Left ventricle myocardium inferior (tissue), 1 donor: Measurements from ENCODE around the gene CD81. TPM values are rescaled to one million over a fixed set of nuclear protein-coding genes. Genes with fewer than 3 reads are reported as not detected.

Source experiments
- DNase-seq: peaks from one replicate; pipeline ENCODE4 v3.0.0-alpha.2; 2020
- H3K27ac ChIP-seq: fragments of 200-600 bp; replicated peaks from 2 replicates; pipeline ENCODE4 v1.8.0; 2021
- H3K27me3 ChIP-seq: fragments of 200-600 bp; 2 replicates; pipeline ENCODE4 v1.8.0; 2021; ENCODE audit warnings: low read depth
- H3K36me3 ChIP-seq: fragments of 200-600 bp; 2 replicates; pipeline ENCODE4 v1.8.0; 2021
- H3K4me1 ChIP-seq: fragments of 200-600 bp; 2 replicates; pipeline ENCODE4 v1.8.0; 2021
- H3K4me3 ChIP-seq: fragments of 200-600 bp; 2 replicates; pipeline ENCODE4 v1.8.0; 2021; ENCODE audit warnings: mild to moderate bottlenecking, moderate library complexity
- H3K9me3 ChIP-seq: fragments of 200-600 bp; replicated peaks from 2 replicates; pipeline ENCODE4 v1.8.0; 2021
- CTCF ChIP-seq: fragments of 200-600 bp; IDR thresholded peaks from 2 replicates; pipeline ENCODE4 v1.8.0; 2021; ENCODE audit warnings: antibody characterized with exemption, mild to moderate bottlenecking, borderline replicate concordance
- intact Hi-C: fragments of 100-400 bp; cut with micrococcal nuclease; formaldehyde crosslinking; loops from one replicate; pipeline ENCODE4 v1.11.0; 2022
- total RNA-seq: library from RNA; stranded (reverse); fragmentation: NEBNext Ultra II Directional; extraction: Animal tissue kit (Norgen Biotek cat#: 25700); gene quantifications from one replicate; pipeline ENCODE4 v1.2.1, GENCODE V29; 2021
- donor health status: DM: no; HTN: yes; CAD: no; lungs with severe emphysema.

The CD81 gene
- total RNA-seq, 1 donor from 2014 or later = 412 TPM

- H3K27ac ChIP-seq = peak within 1 kb of the TSS; percentile 55
- H3K27me3 ChIP-seq = peaks cover 32% of the 10 kb centered on the region
- intact Hi-C loops = no loop called here
Observed at GRCh38 chr11:2443881-2444820, 67.0 kb downstream of the CD81 start, which contains the start of gene TRPM5. Gene TRPM5 (minus strand): TSS chr11:2444514. CDS start chr11:2423036, 21,478 bp downstream.

DNA sequence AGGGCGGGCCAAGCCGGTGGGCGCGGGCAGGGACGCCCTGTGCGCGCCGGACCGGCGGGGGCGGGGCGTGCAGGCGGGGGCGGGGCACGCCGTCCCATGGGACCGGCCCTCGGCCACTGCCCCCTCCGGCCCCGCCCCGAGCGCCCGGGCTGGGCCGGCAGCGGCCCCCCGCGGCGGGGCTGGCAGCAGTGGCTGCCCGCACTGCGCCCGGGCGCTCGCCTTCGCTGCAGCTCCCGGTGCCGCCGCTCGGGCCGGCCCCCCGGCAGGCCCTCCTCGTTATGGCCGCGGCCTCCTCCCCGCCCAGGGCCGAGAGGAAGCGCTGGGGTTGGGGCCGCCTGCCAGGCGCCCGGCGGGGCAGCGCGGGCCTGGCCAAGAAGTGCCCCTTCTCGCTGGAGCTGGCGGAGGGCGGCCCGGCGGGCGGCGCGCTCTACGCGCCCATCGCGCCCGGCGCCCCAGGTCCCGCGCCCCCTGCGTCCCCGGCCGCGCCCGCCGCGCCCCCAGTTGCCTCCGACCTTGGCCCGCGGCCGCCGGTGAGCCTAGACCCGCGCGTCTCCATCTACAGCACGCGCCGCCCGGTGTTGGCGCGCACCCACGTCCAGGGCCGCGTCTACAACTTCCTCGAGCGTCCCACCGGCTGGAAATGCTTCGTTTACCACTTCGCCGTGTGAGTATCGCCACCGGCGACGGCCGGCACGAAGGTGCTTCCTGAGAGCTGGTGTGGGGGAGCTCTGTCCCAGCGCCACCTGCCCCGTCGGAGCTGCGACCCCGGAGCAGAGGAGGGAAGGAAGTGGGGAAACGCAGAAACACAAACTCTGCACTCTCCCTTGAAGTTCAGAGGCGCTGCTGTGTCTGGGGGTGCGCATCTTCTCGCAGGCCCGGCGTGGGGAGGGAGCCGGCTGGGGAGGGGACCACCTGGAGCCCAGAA lies 68.0 kb downstream of the CD81 start, which contains the start of gene KCNQ1:
TSS of gene KCNQ1 (plus strand) at position 188 of the 925 bp plus-strand sequence. CDS start at position 279, 91 bp downstream.
- intact Hi-C loops = no loop called here

More at GRCh38 chr11:2443881-2444820, 67.0 kb downstream of the CD81 start, which contains the start of gene TRPM5:
- Histone ChIP-seq H3K4me3 (peak within 1 kb of the TSS; percentile 66), H3K4me1 (peaks cover 45% of the 10 kb centered on the region), H3K9me3 (peaks cover 8% of the 10 kb centered on the region), H3K36me3 (no peaks in the 10 kb centered on the region)
- TF ChIP-seq CTCF = no peak
- DNase-seq = no peak

DNA sequence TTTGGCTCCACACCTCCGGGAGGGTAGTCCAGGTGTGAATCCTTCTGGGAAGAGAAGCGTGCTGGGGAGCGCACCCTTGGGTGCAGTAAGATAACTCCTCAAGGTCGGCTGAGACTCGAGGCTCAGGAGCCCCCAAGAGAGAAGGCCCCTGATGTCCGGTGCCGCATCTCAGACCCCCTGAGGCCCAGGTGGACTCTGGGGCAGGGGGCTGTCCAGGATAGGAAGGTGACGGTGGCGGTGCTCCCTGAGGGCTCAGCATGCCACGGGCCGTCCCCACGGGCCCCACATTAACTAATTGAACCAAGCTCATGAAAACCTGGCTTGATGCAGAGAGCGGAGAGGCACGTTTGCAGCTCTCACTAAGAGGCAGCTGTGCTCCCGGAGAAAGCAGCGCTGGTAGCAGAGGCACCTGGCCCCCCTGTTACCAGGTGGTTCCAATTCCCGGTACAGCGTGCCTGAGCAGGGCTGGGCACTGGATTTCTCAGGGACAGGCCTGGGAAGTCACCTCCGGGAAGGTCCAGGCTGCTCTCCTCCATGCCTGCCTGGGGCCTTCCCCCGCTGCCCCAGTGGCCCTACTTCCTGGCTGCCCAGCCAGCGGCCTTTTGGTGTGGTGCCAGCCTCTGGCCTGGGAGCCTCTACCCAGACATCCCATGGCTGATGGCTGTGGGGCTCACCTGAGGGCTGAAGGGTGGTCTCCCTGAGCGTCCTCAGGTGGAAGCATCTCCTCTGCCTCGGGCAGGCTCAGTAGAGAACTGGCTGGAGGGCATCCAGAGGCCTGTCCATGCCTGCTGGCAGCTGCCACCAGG lies 68.8 kb downstream of the CD81 start:
- H3K4me1 ChIP-seq = peaks cover 53% of the 10 kb centered on the region
- peaks cover 28% of the 10 kb centered on the region for H3K27me3 ChIP-seq

More for the DNA sequence above, 68.0 kb downstream of the CD81 start, which contains the start of gene KCNQ1:
- TF ChIP-seq CTCF = no peak
- H3K4me1 ChIP-seq = peaks cover 53% of the 10 kb centered on the region
- H3K9me3 ChIP-seq = peaks cover under 1% of the 10 kb centered on the region
- peak within 1 kb of the TSS; percentile 55 for H3K27ac ChIP-seq
- DNase-seq = peak; percentile 58
- H3K4me3 ChIP-seq = peak within 1 kb of the TSS; percentile 66
- peaks cover 32% of the 10 kb centered on the region for H3K27me3 ChIP-seq
- H3K36me3 ChIP-seq = no peaks in the 10 kb centered on the region

GRCh38 chr11:2446590-2447252 lies 69.6 kb downstream of the CD81 start:
- DNase-seq = no peak

More for the DNA sequence above, 68.8 kb downstream of the CD81 start:
- Histone ChIP-seq H3K27ac (peak overlapping the region; percentile 55), H3K4me3 (peak overlapping the region; percentile 66), H3K9me3 (no peaks in the 10 kb centered on the region), H3K36me3 (no peaks in the 10 kb centered on the region)
- no peak for DNase-seq
- TF ChIP-seq CTCF = no peak
- intact Hi-C loops = no loop called here

More at GRCh38 chr11:2446590-2447252, 69.6 kb downstream of the CD81 start:
- H3K4me1 ChIP-seq = peaks cover 53% of the 10 kb centered on the region
- TF ChIP-seq CTCF = no peak
- intact Hi-C loops = no loop called here
- H3K4me3 ChIP-seq = peak overlapping the region; percentile 66
- H3K9me3 ChIP-seq = no peaks in the 10 kb centered on the region
- no peaks in the 10 kb centered on the region for H3K36me3 ChIP-seq
- peaks cover 28% of the 10 kb centered on the region for H3K27me3 ChIP-seq
- H3K27ac ChIP-seq = peak overlapping the region; percentile 55

Other genes starting within 250 kb of the CD81 start
- gene IGF2, start 237.9 kb upstream of the CD81 start, total RNA-seq = 75.0 TPM
- gene INS, start 216.1 kb upstream of the CD81 start, total RNA-seq = not detected
- gene TH, start 205.5 kb upstream of the CD81 start, total RNA-seq = not detected
- not detected for gene ASCL2, start 106.7 kb upstream of the CD81 start, total RNA-seq
- 36.0 TPM for gene C11orf21, start 75.4 kb upstream of the CD81 start, total RNA-seq
- gene TSPAN32, start 75.3 kb upstream of the CD81 start, total RNA-seq = 27.1 TPM
- gene TSSC4, start 23.4 kb downstream of the CD81 start, total RNA-seq = 31.7 TPM
- not detected for gene TRPM5, start 67.2 kb downstream of the CD81 start, total RNA-seq
- 41.8 TPM for gene KCNQ1, start 67.7 kb downstream of the CD81 start, total RNA-seq